IPS-11a (cell line): Measurements from ENCODE around the gene BARX2.

Source experiments
- H3K4me3 ChIP-seq: one replicate; pipeline ENCODE4 v1.5.1; 2013; ENCODE audit warnings: low read depth, low read length, control low read depth

BARX2 gene

DNA sequence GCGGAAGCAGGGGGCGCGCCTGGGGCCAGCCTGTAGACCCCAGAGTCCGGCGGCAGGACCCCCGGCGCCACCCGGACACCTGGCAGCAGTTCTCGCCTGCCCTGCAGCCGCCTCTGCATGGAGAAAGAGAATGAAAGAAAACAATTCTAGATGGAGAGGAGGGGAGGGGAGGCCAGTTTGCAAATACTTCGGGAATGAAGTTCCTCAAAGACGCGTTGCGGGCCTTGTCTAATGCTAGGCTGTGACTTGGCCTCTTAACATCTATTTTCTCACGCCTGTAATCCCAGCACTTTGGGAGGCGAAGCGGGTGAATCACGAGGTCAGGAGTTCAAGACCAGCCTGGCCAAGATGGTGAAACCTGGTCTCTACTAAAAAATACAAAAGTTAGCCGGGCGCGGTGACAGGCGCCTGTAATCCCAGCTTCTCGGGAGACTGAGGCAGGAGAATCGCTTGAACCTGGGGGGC lies 2.1 kb upstream of the BARX2 start:
- H3K4me3 ChIP-seq: peak overlapping the region; percentile 17

DNA sequence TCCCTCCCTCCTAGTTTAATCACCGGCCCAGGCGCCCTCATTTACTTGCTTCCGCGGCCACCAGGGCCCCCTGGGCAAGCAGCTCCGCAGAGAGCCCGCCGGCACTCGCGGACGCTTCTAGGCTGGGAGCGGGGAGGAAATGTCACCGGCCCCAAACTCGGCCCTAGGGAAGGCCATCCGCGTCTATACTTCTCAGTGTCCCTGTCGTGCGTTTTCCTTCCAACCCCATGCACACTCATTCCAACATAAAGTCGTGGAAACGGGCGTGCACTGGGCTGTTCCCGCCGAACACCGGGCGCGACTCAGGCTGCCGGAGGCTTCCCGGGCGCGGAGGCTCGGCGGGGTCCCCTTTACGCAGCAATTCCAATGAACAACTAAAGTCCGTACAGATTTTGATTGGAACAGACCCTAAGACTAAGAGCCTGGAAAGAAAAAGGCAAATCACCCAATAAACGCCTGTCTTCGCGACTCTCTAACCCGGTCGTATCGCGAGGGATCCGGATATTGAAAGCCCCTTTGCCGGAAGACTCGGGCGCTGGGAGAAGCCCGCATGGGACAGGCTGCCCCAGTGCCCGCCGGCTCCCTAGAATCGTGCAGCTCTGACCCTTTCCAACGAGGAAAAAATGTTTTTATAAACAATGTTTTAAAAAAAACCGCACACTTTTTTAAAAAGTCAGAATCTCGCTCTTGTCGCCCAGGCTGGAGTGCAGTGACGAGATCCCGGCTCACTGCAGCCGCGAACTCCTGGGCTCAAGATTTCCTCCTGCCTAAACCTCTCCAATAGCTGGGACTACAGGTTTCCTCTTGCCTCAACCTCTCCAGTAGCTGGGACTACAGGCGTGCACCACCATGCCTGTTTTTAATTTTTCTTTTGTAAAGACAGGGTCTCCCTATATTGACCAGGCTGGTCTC lies 1.3 kb upstream of the BARX2 start:
- peak overlapping the region; percentile 0 for H3K4me3 ChIP-seq

DNA sequence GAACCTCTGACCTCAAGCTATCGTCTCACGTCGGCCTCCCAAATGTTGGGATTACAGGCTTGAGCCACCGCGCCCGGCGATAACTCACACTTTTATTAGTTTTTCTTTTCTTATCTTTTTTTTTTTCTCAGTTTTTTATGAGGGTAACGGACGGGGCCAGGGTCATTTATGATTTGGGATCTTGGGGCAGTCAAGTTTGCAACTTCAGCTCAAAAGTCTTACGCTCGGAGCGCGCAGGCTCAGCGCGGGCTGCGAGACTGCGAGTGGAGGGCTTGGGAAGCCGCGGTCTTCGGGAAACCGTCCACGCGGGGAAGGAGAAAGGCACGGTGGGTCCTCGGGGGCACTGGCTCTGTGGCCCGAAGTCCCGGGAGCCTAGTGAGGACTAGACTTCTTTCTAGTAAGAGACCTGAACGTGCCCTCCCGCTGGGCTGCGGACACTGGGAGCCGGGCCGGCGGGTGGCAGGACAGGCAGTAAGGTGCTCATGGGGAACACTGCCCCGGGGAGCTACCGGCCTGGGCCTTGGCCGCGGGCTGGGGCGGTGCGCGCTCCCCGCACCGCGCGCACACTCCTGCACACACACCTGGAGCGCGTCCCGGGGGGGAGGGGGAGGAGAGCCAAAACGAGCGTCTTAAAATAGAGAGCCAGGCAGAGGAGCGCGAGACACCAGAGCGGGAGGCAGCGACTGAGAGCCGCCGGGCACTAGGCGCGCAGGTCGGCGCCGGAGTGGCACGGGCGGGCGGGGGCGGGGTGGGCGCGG lies 476 bp upstream of the BARX2 start:
- peak overlapping the region; percentile 21 for H3K4me3 ChIP-seq

DNA sequence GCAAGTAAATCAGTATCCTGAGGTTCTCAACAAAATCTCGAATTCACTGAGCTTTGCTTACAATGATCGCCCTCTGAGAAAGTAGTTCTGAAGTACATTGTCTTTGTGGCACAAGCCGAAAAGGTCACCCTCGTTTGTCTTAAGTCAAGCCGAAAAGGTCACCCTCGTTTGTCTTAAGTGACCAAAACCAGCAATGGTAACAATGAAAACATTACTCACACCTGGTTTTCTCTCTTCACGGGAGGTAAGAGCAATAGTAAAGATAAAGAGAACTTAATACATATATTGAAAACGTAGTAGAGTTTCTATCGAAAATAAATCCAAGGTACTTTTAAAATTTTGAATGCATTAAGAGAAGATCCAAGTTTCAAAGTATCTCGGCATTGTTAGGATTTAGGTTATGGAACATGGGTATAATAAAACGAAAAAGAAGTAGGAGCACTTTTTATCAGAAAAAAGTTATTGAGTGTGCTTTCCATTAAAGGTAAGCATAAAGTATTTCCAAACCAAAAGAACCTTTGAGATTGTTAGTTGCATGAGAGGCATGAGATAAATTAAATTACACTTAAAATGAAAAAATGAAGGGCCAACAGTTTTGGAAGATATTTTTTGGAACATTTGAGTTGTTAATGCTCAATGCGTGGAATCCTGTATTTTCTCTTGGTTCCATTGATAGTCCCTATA lies 1.2 kb downstream of the BARX2 start:
- H3K4me3 ChIP-seq: no peak overlapping the region

DNA sequence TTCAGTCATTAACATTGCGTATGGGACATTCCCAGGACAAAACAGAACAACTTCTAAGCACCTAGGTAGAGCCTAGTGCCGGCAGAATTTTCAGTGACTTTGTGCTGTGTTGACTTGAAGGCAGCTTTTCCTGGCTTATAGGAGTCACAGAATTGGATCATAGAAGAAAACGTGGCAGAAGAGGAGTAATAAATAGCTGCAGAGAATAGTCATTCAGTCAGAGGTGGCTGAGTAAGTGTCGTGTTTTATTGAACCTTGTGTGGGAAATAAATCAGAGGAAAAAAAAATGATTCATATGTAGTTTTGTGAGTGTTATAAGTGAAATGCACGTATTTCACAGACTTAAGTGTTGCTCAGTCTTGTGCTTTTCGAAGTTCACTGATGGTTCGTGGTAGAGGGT lies 2.1 kb downstream of the BARX2 start:
- no peak overlapping the region for H3K4me3 ChIP-seq

DNA sequence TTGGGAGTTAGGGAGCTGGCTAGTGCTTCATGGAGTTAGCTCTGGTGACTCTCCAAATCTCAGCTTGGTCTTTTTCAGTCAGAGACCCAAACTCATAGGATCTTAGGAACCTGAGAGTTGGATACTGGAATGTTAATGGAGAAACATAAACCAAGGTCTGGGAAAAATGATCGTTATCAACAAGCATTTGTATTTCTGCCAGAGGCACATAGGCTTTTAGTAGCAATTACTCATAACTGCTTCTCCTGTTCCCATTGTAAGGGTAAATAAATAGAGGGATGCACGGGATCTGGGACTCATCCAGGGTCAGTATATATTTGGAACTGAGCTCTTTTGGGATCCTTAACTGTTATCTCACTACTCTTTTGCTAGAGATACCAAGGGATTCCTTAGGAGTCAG lies 4.8 kb downstream of the BARX2 start:
- H3K4me3 ChIP-seq: no peak overlapping the region

DNA sequence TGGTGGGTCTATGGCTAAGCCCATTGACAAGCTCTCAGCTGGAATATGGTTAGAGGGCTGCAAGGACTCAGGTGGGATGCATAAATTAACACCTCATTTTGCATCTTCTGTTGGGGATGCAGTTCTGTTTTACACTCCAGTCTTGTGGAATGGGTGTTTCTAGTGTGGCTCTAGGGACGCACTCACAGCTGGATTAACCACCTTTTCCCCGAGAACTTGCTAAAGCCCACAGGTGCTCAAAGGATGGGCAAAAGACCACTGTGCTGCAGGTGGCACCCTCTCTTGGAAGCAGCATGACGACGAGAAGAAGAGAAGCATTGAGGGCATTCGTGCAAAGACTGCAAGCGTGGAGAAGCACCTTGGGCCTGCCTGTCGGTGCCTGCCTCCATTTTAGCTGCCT lies 6.9 kb downstream of the BARX2 start:
- no peak overlapping the region for H3K4me3 ChIP-seq

DNA sequence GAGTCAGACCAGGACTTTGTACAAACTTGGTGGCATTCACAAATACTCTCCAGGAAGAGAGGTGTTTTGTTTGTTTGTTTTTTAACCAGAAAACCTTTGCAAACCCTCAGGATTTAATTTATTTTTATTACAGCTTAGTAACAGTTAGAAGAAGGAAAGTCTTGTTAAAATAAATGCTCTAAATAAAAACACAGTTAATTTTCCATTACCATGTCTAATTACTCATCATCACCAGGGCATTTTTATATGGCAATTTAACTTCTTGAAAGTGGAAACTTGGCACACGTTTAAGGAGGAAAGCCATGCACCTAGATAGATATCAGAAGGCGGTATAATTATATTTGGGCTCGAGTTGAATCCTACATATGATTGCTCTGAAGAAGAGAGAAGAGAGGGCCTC lies 7.4 kb downstream of the BARX2 start:
- no peak overlapping the region for H3K4me3 ChIP-seq

DNA sequence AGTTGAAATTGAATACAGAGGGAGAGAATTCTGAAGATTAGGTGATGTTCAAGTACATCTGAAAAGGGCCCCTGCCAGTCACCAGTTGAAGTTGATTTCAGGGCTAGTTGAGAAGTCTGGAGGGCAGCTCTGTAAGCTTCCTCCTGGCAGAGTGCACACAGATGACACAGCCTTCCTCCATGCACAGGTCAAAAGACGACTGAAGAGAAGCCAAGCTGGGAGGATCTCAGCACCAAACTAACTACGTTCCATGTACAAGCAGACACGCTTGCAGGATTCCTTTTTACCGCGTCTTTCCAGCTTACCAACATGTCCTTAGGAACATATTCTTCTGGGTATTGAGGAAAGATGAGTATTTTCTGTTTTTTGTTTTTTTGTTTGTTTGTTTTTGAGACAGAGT lies 7.9 kb downstream of the BARX2 start:
- no peak overlapping the region for H3K4me3 ChIP-seq

DNA sequence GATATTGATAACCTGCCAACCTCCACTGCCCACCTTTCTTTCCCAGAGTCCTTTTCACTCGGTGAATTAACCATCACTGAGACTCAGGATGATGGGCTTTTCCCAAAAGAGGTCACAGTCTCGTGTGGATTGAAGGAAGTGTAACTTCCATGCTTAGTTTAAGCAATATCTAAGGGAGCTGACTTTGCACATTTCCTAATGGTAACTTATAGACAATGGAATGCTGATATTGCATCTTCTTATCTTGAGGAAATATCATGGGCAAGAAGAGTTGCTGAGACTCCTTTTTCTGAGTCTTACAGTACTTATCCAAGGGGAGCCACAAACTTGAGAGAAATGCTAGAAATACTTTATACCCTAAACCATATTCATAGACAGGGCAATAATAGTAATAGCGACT lies 8.8 kb downstream of the BARX2 start:
- no peak overlapping the region for H3K4me3 ChIP-seq

DNA sequence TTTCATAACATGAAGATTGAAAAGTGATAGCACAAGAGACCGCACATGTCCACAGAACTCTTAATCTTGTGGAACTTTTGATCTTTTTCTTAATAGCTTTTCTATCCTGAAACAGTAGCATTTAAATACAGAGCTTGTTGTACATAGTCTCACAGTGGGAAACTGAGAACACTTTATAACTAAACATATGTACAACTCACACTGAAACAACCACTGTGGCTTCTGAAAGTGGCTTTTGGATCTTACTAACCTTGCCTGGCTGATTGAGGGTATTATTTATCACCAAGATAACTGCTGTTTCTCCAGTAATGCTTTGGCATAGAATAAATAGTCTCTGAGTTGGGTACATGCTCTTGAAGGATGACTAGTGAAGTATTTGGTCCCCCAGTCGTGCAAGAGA lies 10.2 kb downstream of the BARX2 start:
- no peak overlapping the region for H3K4me3 ChIP-seq

DNA sequence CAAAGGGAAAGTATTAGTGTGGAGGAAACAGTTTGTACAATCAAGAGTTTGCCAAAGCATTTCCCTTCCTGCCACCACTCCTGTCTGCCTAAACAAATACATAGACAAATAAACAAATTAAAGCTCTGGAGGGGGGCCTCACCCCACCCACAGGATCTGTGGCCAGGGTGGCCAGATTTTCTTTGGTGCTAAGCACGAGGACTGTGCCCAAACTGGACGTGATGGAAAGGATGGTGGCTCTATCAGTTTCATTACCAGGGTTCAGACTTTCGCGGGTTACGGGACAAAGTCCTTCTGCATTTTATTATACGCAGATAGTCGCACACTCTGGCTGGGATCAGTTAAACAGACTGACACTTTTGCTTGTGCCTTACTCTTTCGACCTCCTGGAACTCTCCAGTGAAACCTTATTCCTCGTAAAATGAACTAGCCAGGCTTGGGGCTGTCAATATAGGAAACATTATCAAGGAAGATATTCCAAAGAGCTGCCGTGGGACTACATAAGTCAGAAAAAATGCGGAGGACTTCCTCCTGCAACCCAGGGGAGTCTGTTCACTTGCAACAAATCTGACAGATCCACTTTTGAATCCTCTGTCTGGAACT lies 11.2 kb downstream of the BARX2 start:
- no peak overlapping the region for H3K4me3 ChIP-seq

DNA sequence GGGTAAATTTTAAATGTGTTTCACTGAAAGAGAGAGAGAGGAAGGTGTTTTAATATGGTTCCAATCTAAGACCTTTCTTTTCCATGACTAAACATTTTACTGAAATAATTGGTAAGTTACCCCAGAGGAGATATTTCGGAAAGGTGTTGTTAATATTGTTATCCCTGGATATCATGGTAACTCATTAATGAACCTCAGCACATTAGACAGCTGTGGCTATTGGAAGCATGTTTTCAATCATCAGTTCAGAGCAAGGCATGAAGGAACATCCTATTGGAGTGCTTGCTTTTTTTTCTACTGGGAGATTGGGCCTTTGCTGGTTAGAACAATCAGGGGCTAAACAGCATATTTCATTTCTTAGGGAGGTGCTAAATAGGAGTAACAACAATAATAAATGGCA lies 11.8 kb downstream of the BARX2 start:
- H3K4me3 ChIP-seq: no peak overlapping the region

DNA sequence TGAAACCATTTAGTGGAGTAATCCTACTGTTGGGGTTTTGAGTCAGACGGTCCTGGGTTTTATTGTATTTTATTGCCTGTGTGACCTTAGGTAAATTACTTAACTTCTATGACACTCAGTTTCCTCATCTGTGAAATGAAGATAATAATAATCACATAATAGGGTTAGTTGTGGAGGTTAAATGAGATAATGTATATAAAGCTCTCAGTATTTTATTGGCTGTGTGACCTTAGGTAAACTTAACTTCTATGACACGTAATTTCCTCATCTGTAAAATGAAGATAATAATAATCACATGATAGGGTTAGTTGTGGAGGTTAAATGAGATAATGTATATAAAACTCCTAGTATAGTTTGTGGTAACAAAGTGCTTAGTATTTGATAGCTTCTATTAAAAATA lies 13.2 kb downstream of the BARX2 start:
- H3K4me3 ChIP-seq: no peak overlapping the region

DNA sequence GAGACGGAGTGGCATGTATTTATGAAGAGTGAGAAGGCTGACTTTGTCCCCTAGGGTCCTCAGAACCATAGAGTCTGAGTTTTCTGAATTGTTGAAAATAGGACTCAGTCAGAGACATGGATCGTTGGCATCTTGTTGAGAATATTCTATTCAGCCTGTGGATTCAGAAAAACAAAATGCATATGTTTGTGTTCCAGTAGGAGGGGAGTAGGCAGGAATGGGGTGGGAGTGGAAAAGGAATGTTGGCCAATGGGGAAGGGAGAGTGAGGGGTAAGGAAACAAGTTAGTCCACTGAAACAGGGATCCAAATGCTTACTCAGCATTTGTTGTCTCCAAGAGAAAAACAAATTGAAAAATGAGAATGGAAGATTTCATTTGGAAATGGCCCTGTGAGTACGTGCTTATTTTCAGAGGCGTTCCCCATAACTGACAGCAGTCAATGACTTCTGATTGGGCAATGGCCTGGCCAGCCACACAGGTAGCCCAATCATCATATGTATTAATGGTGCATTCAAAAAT lies 14.7 kb downstream of the BARX2 start:
- no peak overlapping the region for H3K4me3 ChIP-seq

DNA sequence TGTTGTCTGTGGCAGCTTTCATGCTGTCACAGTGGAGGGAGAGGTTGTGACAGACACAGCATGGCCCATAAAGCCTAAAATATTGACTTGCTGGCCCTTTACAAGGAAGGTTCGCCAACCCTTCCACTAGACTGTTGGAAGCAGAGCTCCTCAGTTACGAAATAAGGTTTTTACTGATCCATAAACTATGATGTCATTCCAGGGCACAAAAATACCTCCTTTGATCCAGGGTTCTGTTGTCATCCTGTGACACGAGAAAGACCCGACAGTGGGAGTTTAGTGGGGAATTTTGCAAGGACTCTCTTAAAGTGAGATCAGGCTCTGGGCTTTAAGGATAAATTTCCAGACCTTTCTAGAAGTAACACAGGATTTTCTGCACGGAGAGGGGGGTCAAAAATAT lies 15.7 kb downstream of the BARX2 start:
- H3K4me3 ChIP-seq: no peak overlapping the region

DNA sequence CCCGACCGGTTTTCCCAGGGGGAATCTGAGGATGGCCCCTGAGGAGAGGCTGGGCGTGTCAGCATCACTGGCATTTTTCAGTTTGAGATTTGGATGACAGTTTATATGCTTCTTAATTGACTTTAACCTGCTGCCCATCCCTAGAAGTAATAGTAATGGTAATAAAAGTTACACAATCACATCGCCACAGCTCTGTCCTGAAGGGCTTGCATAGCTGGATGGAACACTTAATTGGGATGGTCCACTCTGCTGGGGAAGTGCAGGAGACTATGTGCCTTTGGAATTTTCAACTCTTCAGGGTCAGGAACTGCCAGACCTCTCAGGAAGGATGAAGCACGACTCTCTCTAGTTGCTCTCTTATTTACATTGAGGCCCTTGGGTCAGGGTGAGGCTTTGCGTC lies 16.2 kb downstream of the BARX2 start:
- no peak overlapping the region for H3K4me3 ChIP-seq

DNA sequence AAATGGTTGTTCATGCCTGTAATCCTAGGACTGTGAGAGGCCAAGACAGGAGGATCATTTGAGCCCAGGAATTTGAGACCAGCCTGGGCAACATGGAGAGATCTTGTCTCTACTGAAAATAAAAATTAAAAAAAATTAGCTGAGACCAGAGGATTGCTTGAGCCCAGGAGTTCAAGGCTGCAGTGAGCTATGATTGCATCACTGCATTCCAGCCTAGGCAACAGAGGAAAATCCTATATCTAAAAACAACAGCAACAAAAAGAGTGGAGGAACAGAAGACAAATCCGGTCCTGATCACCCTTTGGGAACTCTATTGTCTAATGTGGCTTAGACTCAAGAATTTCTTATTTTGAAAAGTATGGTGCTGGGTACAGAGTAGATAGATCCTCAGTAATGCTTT lies 17.3 kb downstream of the BARX2 start:
- H3K4me3 ChIP-seq: no peak overlapping the region

DNA sequence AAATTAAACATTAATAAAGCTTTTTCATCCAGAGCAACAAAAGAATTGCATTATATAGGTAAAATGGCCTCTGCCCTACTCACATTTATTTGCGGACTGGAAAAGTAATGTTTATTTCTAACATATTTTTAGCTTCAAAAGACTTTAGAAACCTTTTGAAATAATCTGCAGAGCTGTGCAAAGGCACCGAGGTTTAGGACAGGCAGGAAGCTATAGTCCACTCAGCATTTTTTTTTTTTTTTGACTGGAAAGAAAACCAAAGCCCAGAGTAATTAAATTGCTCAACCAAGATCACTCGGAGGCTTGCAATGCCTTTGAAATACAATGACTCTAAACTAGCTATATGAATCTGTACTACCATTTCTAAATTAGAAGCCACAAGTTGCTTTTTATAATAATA lies 19.1 kb downstream of the BARX2 start:
- H3K4me3 ChIP-seq: no peak overlapping the region

DNA sequence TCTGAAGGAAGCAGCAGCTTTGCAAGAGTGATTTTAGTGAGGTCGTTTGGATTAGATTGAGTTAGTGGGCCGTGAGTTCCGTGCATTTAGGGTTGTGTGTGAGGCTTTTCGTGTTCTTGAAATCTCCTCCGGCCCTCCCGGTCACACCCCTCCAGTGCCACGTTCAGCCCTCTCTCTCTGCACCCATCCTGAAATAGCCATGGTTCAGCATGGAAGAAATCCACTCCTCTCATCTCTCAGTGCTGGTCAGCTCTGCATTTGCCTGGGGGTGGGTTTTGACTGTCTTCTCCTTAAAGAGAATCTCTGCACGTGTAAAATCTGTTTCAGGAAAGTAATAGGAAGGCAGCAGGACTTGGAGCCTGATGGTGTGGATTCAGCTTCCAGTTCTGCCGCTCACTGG lies 19.8 kb downstream of the BARX2 start:
- no peak overlapping the region for H3K4me3 ChIP-seq

DNA sequence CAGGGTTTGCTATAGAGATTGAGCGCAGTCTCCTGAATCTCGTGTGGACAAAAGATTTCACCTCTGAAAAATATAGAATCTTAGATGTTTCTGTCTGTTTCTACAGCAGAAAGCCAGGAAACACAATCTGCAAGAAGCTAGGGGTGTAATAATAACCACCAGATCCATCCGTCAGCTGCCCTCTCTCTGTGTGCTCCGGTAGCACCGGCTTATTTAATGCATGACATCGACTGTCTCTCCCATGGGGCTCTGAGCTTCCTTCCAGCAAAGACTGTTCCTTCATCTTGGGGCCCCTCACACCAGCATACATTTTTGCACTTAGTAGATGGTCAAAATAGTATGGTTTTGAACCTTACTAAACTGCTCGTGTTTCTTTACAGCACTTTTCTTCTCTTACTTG lies 20.2 kb downstream of the BARX2 start:
- no peak overlapping the region for H3K4me3 ChIP-seq
